ENCODE measurements around the gene KPRP. TPM values are rescaled to one million over a fixed set of nuclear protein-coding genes. Genes with fewer than 3 reads are reported as not detected.

Gene KPRP
- total RNA-seq, 4 donors from 2014 or later = not detected

- H3K4me3 ChIP-seq = no peak within 1 kb of the TSS
- H3K9me3 ChIP-seq = no peaks in the 10 kb centered on the region
- no peak within 1 kb of the TSS for H3K27ac ChIP-seq
- H3K27me3 ChIP-seq = no peaks in the 10 kb centered on the region
- H3K4me1 ChIP-seq = no peaks in the 10 kb centered on the region
- TF ChIP-seq POLR2A (IDR thresholded peaks at IDR 0.05) = no peak
- no peak for TF ChIP-seq EP300 (IDR thresholded peaks at IDR 0.05)
- no peak for TF ChIP-seq CTCF (IDR thresholded peaks at IDR 0.05)
- WGBS, 2 donors = 56 to 63% methylated on average over 3 of the region's 3 CpGs
- no peaks in the 10 kb centered on the region for H3K36me3 ChIP-seq
- no peak for DNase-seq (ENCODE audit: low spot score in 2 of 2)
Observed at GRCh38 chr1:152806576-152806975, 48.8 kb downstream of the KPRP start, which contains the start of gene LCE1C. Gene LCE1C (minus strand): TSS chr1:152806651. CDS start chr1:152805478, 1,173 bp downstream.

- Histone ChIP-seq H3K27ac (no peak overlapping the region), H3K4me1 (no peaks in the 10 kb centered on the region), H3K9me3 (no peaks in the 10 kb centered on the region), H3K36me3 (no peaks in the 10 kb centered on the region), H3K27me3 (no peaks in the 10 kb centered on the region), H3K4me3 (no peak overlapping the region)
- WGBS, 2 donors = 68 to 90% methylated on average over 2 of the region's 2 CpGs
- DNase-seq (ENCODE audit: low spot score in 2 of 2) = no peak
- TF ChIP-seq EP300 (IDR thresholded peaks at IDR 0.05) = no peak
- TF ChIP-seq POLR2A (IDR thresholded peaks at IDR 0.05) = no peak
- no peak for TF ChIP-seq CTCF (IDR thresholded peaks at IDR 0.05)
Observed at GRCh38 chr1:152811050-152811449, 53.2 kb downstream of the KPRP start.

Other genes starting within 250 kb of the KPRP start
- gene LCE5A, start 247.2 kb upstream of the KPRP start, total RNA-seq = not detected
- gene CRCT1, start 243.5 kb upstream of the KPRP start, total RNA-seq = not detected
- gene LCE3E, start 191.2 kb upstream of the KPRP start, total RNA-seq = not detected
- gene LCE3D, start 177.5 kb upstream of the KPRP start, total RNA-seq = not detected
- not detected for gene LCE3C, start 157.8 kb upstream of the KPRP start, total RNA-seq
- gene LCE3B, start 144.2 kb upstream of the KPRP start, total RNA-seq = not detected
- not detected for gene LCE3A, start 134.9 kb upstream of the KPRP start, total RNA-seq
- not detected for gene LCE2D, start 94.6 kb upstream of the KPRP start, total RNA-seq
- not detected for gene LCE2C, start 82.7 kb upstream of the KPRP start, total RNA-seq
- not detected for gene LCE2B, start 71.9 kb upstream of the KPRP start, total RNA-seq
- gene LCE2A, start 59.7 kb upstream of the KPRP start, total RNA-seq = not detected
- gene LCE4A, start 49.9 kb upstream of the KPRP start, total RNA-seq = not detected
- not detected for gene LCE1F, start 17.1 kb downstream of the KPRP start, total RNA-seq
- not detected for gene LCE1E, start 28.2 kb downstream of the KPRP start, total RNA-seq
- not detected for gene LCE1D, start 38.7 kb downstream of the KPRP start, total RNA-seq
- not detected for gene LCE1C, start 48.6 kb downstream of the KPRP start, total RNA-seq
- not detected for gene LCE1B, start 53.9 kb downstream of the KPRP start, total RNA-seq
- gene LCE1A, start 69.4 kb downstream of the KPRP start, total RNA-seq = not detected
- not detected for gene LCE6A, start 84.8 kb downstream of the KPRP start, total RNA-seq
- not detected for gene LCE7A, start 102.0 kb downstream of the KPRP start, total RNA-seq
- gene SMCP, start 120.3 kb downstream of the KPRP start, total RNA-seq = not detected
- gene IVL, start 150.5 kb downstream of the KPRP start, total RNA-seq = not detected
- gene SPRR5, start 189.2 kb downstream of the KPRP start, total RNA-seq = not detected
- gene SPRR4, start 212.6 kb downstream of the KPRP start, total RNA-seq = not detected
- not detected for gene SPRR1A, start 226.1 kb downstream of the KPRP start, total RNA-seq
- gene SPRR3, start 243.7 kb downstream of the KPRP start, total RNA-seq = not detected

Measured in tibial nerve (tissue), 4 donors.